Parathyroid adenoma (tissue), 2 donors: ENCODE measurements around the gene TNFSF12.

Experiments
- H2AFZ ChIP-seq: fragments of 300-600 bp; sonication (generic); one replicate; pipeline ENCODE4 v1.7.0; 2017; ENCODE audit warnings: antibody characterized with exemption, mild to moderate bottlenecking
- H3K27ac ChIP-seq: fragments of 300-600 bp; sonication (generic); one replicate; pipeline ENCODE4 v1.7.0; 2017
- H3K27me3 ChIP-seq: fragments of 300-600 bp; sonication (generic); one replicate; pipeline ENCODE4 v1.7.0; 2017; ENCODE audit warnings: low read length; ENCODE audit not compliant: control insufficient read depth, insufficient read depth
- H3K36me3 ChIP-seq: fragments of 300-600 bp; sonication (generic); one replicate; pipeline ENCODE4 v1.7.0; 2017; ENCODE audit warnings: low read length; ENCODE audit not compliant: control insufficient read depth, insufficient read depth
- H3K4me1 ChIP-seq: fragments of 300-600 bp; sonication (generic); one replicate; pipeline ENCODE4 v1.7.0; 2017; ENCODE audit warnings: control low read depth
- H3K4me2 ChIP-seq: fragments of 300-600 bp; sonication (generic); one replicate; pipeline ENCODE4 v1.7.0; 2017; ENCODE audit warnings: low read length
- H3K4me3 ChIP-seq: fragments of 300-600 bp; sonication (generic); one replicate; pipeline ENCODE4 v1.7.0; 2017; ENCODE audit warnings: low read depth, low read length
- H3K79me2 ChIP-seq: fragments of 300-600 bp; sonication (generic); one replicate; pipeline ENCODE4 v1.7.0; 2017; ENCODE audit warnings: control low read depth
- H3K9ac ChIP-seq: fragments of 300-600 bp; sonication (generic); one replicate; pipeline ENCODE4 v1.7.0; 2017; ENCODE audit warnings: mild to moderate bottlenecking
- H3K9me3 ChIP-seq: fragments of 300-600 bp; sonication (generic); one replicate; pipeline ENCODE4 v1.7.0; 2017; ENCODE audit warnings: low read length; ENCODE audit not compliant: control insufficient read depth
- CTCF ChIP-seq: fragments of 300-600 bp; sonication (generic); IDR thresholded peaks from one replicate; pipeline ENCODE4 v1.7.0; 2017; ENCODE audit warnings: antibody characterized with exemption, mild to moderate bottlenecking
- donor health status: primary hyperparathyroidism.

TNFSF12 gene

DNA sequence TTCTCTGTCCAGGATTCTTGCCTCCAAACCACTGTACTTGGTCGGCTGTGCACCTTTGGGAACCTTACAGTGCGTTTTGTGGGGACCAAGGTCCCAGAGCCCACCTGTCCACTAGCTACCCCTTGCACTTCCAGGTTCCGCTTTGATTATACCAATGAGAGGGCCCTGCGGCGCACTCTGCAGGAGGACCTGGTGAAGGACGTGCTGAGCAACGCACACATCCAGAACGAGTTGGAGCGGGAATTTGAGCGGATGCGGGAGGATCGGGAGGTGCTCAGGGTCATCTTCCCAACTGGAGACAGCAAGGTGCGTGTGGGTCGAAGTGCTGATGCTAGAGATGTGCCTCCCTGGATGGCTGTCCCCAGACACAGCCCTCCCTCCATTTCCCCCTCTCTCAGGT, 45.9 kb upstream of the TNFSF12 start:
- no peak overlapping the region for H3K9ac ChIP-seq
- no peak overlapping the region for H3K4me2 ChIP-seq
- no peak for TF ChIP-seq CTCF
- H3K36me3 ChIP-seq = no peaks in the 10 kb centered on the region
- no peaks in the 10 kb centered on the region for H3K9me3 ChIP-seq
- H3K79me2 ChIP-seq = no peaks in the 10 kb centered on the region
- H3K4me3 ChIP-seq = no peak overlapping the region
- H3K27ac ChIP-seq = no peak overlapping the region
- no peaks in the 10 kb centered on the region for H3K27me3 ChIP-seq
- H3K4me1 ChIP-seq = no peaks in the 10 kb centered on the region
- H2AFZ ChIP-seq = no peak overlapping the region

GRCh38 chr17:7503521-7503920, 45.3 kb upstream of the TNFSF12 start:
- Histone ChIP-seq H3K36me3 (no peaks in the 10 kb centered on the region), H3K27me3 (no peaks in the 10 kb centered on the region), H3K4me1 (no peaks in the 10 kb centered on the region), H2AFZ (no peak overlapping the region), H3K27ac (no peak overlapping the region), H3K79me2 (no peaks in the 10 kb centered on the region), H3K4me3 (no peak overlapping the region), H3K4me2 (no peak overlapping the region), H3K9ac (no peak overlapping the region), H3K9me3 (no peaks in the 10 kb centered on the region)
- no peak for TF ChIP-seq CTCF

GRCh38 chr17:7508145-7508544, 40.7 kb upstream of the TNFSF12 start:
- no peaks in the 10 kb centered on the region for H3K36me3 ChIP-seq
- no peaks in the 10 kb centered on the region for H3K79me2 ChIP-seq
- H3K27ac ChIP-seq = no peak overlapping the region
- H3K9me3 ChIP-seq = no peaks in the 10 kb centered on the region
- no peak overlapping the region for H2AFZ ChIP-seq
- no peak overlapping the region for H3K4me3 ChIP-seq
- no peak overlapping the region for H3K9ac ChIP-seq
- TF ChIP-seq CTCF = no peak
- H3K4me2 ChIP-seq = no peak overlapping the region
- no peaks in the 10 kb centered on the region for H3K27me3 ChIP-seq
- no peaks in the 10 kb centered on the region for H3K4me1 ChIP-seq

- H3K9ac ChIP-seq = no peak overlapping the region
- H2AFZ ChIP-seq = no peak overlapping the region
- H3K79me2 ChIP-seq = no peaks in the 10 kb centered on the region
- H3K27ac ChIP-seq = no peak overlapping the region
- no peaks in the 10 kb centered on the region for H3K4me1 ChIP-seq
- H3K4me3 ChIP-seq = no peak overlapping the region
- H3K9me3 ChIP-seq = no peaks in the 10 kb centered on the region
- H3K27me3 ChIP-seq = no peaks in the 10 kb centered on the region
- TF ChIP-seq CTCF = no peak
- no peaks in the 10 kb centered on the region for H3K36me3 ChIP-seq
- no peak overlapping the region for H3K4me2 ChIP-seq
Measured at GRCh38 chr17:7508846-7509245, 40.0 kb upstream of the TNFSF12 start.

DNA sequence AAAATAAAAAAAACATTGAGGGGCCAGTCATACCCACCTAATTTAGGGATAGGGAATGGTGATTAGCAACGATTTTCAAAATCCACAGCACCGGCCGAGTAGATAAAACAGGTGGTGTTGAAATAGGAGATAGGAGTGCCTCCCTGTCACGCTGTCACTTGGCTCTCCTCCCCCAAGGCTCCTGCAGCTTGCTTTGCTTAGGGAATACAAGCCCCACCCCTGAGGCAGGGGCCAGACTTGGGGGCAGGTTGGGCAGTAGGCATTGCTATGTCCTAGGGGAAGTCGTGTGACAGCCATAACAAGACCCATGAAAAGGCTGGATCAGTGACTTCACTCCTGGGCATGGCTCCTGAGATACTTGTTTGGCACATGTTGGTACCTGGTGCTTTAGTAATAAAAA, 38.9 kb upstream of the TNFSF12 start:
- H3K27me3 ChIP-seq = no peaks in the 10 kb centered on the region
- TF ChIP-seq CTCF = no peak
- no peaks in the 10 kb centered on the region for H3K9me3 ChIP-seq
- no peaks in the 10 kb centered on the region for H3K79me2 ChIP-seq
- H3K36me3 ChIP-seq = no peaks in the 10 kb centered on the region
- H2AFZ ChIP-seq = no peak overlapping the region
- H3K4me2 ChIP-seq = no peak overlapping the region
- no peak overlapping the region for H3K4me3 ChIP-seq
- no peaks in the 10 kb centered on the region for H3K4me1 ChIP-seq
- no peak overlapping the region for H3K27ac ChIP-seq
- no peak overlapping the region for H3K9ac ChIP-seq
